ENCODE measurements around the gene EDDM13.

- TF ChIP-seq CTCF (IDR thresholded peaks at IDR 0.05), result no peak
- no peak for TF ChIP-seq POLR2A (IDR thresholded peaks at IDR 0.05)
Measured at GRCh38 chr19:56222901-56223300, 49.6 kb upstream of the EDDM13 start.

All from right lobe of liver (tissue), 4 donors.